ENCODE measurements around the gene SAMD14. TPM values are rescaled to one million over a fixed set of nuclear protein-coding genes. Genes with fewer than 3 reads are reported as not detected.
A peak's percentile ranks its signal among the peaks of the same experiment; 100 is the strongest.

The SAMD14 gene
- total RNA-seq, 1 experiment from 2014 or later = 5.9 TPM

GRCh38 chr17:50148226-50149090 lies 18.5 kb upstream of the SAMD14 start:
- H3K4me3 Mint-ChIP-seq = peak overlapping the region; percentile 62
- H3K36me3 Mint-ChIP-seq = peaks cover 6% of the 10 kb centered on the region
- H3K9me3 Mint-ChIP-seq = no peaks in the 10 kb centered on the region
- no peak for ATAC-seq
- peaks cover 39% of the 10 kb centered on the region for H3K4me1 Mint-ChIP-seq
- ChIA-PET POLR2A (interaction anchor here (0.9 kb wide), 1 partner anchor 10 kb away, joined by 3 read pairs; no protein-coding TSS in a partner anchor), CTCF (interaction anchor here (0.7 to 6.2 kb wide), 11 partner anchors 8 to 54 kb away, joined by 3 to 52 read pairs (median 7); partner anchors contain the start of genes PDK2 and SAMD14)
- H3K27me3 Mint-ChIP-seq (ENCODE audit: low read depth) = peaks cover 19% of the 10 kb centered on the region
- DNase-seq (ENCODE audit: low spot score) = no peak
- no peak overlapping the region for H3K27ac Mint-ChIP-seq
- TF ChIP-seq ATF2 (CRISPR knock-in tag; IDR thresholded peaks at IDR 0.05; ENCODE audit: borderline replicate concordance, low read depth) (no peak), FOXP1 (CRISPR knock-in tag; IDR thresholded peaks at IDR 0.05; ENCODE audit: borderline replicate concordance) (no peak), JAZF1 (CRISPR knock-in tag; IDR thresholded peaks at IDR 0.05) (no peak), NFYB (CRISPR knock-in tag; conservative IDR thresholded peaks at IDR 0.05; ENCODE audit: low read depth) (no peak), KAT7 (CRISPR knock-in tag; IDR thresholded peaks at IDR 0.05; ENCODE audit: borderline replicate concordance) (no peak), ZNF423 (CRISPR knock-in tag; IDR thresholded peaks at IDR 0.05) (no peak), FOXK1 (CRISPR knock-in tag; IDR thresholded peaks at IDR 0.05) (no peak), ELF4 (CRISPR knock-in tag; IDR thresholded peaks at IDR 0.05; ENCODE audit: low read depth) (no peak), ZNF232 (CRISPR knock-in tag; IDR thresholded peaks at IDR 0.05) (no peak), TEAD4 (CRISPR knock-in tag; IDR thresholded peaks at IDR 0.05) (no peak), ATF1 (CRISPR knock-in tag; IDR thresholded peaks at IDR 0.05) (no peak), PRDM15 (CRISPR knock-in tag; IDR thresholded peaks at IDR 0.05) (no peak), USF1 (CRISPR knock-in tag; IDR thresholded peaks at IDR 0.05) (0 out of 2 replicates have a peak, but pooled peaks have one; percentile 41), PREB (CRISPR knock-in tag; IDR thresholded peaks at IDR 0.05; ENCODE audit: borderline replicate concordance) (no peak), ZNF263 (CRISPR knock-in tag; IDR thresholded peaks at IDR 0.05; ENCODE audit: low read depth) (no peak)
- TF ChIP-seq, protein P1, sequence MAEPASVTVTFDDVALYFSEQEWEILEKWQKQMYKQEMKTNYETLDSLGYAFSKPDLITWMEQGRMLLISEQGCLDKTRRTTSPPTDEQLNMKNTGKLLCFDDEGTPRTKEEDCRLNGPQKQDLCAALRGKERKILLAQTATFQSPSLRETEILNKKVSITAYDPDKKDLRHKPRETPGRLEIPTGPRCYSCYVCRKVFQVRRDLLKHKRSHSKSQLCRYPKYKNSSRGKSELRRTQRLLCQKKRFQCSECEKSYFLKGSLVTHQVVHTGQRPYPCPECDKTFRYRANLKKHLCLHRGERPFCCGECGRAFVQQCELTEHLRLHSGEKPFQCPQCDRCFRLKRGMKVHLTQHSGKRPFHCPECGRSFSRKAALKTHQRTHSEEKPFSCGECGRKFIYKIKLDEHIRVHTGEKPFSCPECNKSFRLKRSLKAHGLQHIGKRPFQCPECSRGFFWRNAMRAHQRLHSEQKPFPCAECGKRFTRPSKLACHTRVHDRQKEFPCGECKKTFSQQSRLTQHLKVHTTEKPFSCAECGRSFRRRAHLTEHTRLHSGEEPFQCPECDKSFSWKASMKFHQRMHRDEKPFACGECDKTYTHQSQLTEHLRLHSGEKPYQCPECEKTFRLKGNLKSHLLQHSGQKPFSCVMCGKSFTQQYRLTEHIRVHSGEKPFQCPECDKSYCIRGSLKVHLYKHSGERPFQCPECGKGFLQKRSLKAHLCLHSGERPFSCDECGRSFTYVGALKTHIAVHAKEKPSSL (CRISPR knock-in tag; conservative IDR thresholded peaks at IDR 0.05) = no peak
- TF ChIP-seq, protein P2, sequence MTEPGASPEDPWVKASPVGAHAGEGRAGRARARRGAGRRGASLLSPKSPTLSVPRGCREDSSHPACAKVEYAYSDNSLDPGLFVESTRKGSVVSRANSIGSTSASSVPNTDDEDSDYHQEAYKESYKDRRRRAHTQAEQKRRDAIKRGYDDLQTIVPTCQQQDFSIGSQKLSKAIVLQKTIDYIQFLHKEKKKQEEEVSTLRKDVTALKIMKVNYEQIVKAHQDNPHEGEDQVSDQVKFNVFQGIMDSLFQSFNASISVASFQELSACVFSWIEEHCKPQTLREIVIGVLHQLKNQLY (CRISPR knock-in tag; IDR thresholded peaks at IDR 0.05) = no peak
- TF ChIP-seq, protein P3, sequence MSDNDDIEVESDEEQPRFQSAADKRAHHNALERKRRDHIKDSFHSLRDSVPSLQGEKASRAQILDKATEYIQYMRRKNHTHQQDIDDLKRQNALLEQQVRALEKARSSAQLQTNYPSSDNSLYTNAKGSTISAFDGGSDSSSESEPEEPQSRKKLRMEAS (CRISPR knock-in tag; IDR thresholded peaks at IDR 0.05) = no peak
- TF ChIP-seq, protein P4, sequence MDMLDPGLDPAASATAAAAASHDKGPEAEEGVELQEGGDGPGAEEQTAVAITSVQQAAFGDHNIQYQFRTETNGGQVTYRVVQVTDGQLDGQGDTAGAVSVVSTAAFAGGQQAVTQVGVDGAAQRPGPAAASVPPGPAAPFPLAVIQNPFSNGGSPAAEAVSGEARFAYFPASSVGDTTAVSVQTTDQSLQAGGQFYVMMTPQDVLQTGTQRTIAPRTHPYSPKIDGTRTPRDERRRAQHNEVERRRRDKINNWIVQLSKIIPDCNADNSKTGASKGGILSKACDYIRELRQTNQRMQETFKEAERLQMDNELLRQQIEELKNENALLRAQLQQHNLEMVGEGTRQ (CRISPR knock-in tag; IDR thresholded peaks at IDR 0.05) = peak; percentile 68
- TF ChIP-seq, protein P5, sequence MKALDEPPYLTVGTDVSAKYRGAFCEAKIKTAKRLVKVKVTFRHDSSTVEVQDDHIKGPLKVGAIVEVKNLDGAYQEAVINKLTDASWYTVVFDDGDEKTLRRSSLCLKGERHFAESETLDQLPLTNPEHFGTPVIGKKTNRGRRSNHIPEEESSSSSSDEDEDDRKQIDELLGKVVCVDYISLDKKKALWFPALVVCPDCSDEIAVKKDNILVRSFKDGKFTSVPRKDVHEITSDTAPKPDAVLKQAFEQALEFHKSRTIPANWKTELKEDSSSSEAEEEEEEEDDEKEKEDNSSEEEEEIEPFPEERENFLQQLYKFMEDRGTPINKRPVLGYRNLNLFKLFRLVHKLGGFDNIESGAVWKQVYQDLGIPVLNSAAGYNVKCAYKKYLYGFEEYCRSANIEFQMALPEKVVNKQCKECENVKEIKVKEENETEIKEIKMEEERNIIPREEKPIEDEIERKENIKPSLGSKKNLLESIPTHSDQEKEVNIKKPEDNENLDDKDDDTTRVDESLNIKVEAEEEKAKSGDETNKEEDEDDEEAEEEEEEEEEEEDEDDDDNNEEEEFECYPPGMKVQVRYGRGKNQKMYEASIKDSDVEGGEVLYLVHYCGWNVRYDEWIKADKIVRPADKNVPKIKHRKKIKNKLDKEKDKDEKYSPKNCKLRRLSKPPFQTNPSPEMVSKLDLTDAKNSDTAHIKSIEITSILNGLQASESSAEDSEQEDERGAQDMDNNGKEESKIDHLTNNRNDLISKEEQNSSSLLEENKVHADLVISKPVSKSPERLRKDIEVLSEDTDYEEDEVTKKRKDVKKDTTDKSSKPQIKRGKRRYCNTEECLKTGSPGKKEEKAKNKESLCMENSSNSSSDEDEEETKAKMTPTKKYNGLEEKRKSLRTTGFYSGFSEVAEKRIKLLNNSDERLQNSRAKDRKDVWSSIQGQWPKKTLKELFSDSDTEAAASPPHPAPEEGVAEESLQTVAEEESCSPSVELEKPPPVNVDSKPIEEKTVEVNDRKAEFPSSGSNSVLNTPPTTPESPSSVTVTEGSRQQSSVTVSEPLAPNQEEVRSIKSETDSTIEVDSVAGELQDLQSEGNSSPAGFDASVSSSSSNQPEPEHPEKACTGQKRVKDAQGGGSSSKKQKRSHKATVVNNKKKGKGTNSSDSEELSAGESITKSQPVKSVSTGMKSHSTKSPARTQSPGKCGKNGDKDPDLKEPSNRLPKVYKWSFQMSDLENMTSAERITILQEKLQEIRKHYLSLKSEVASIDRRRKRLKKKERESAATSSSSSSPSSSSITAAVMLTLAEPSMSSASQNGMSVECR (CRISPR knock-in tag; IDR thresholded peaks at IDR 0.05; ENCODE audit: borderline replicate concordance) = 0 out of 2 replicates have a peak, but pooled peaks have one; percentile 31

Data from WTC11 (cell line).